Mucosa of descending colon (tissue), 3 donors: Measurements from ENCODE around the gene KRT31. TPM values are rescaled to one million over a fixed set of nuclear protein-coding genes. Genes with fewer than 3 reads are reported as not detected.
"Not testable (repeated sequence)": the region's sequence is repeated elsewhere in the genome, so short reads cannot be mapped to it uniquely, and the experiment has no call there.

ENCODE experiments used
- ATAC-seq: fragments of 200-7000 bp; cut with Tn5 transposase; one replicate; pipeline ENCODE4 v1.9.1; 2020; ENCODE audit warnings: mild to moderate bottlenecking, moderate library complexity
- DNase-seq, 3 donors: peaks; one replicate each; pipeline ENCODE4 v3.0.0-alpha.2; 2020
- H3K36me3 ChIP-seq: fragments of 200-600 bp; one replicate; pipeline ENCODE4 v1.8.0; 2021; ENCODE audit warnings: low read depth, mild to moderate bottlenecking
- H3K4me1 ChIP-seq: fragments of 200-600 bp; one replicate; pipeline ENCODE4 v1.8.0; 2021; ENCODE audit warnings: low read depth, mild to moderate bottlenecking
- H3K4me3 ChIP-seq: fragments of 200-600 bp; one replicate; pipeline ENCODE4 v1.8.0; 2021; ENCODE audit warnings: mild to moderate bottlenecking
- H3K9me3 ChIP-seq: fragments of 200-600 bp; one replicate; pipeline ENCODE4 v1.8.0; 2021; ENCODE audit warnings: mild to moderate bottlenecking
- CTCF ChIP-seq: fragments of 200-600 bp; IDR thresholded peaks from one replicate; pipeline ENCODE4 v1.8.0; 2022; ENCODE audit warnings: antibody characterized with exemption, mild to moderate bottlenecking
- intact Hi-C, 2 donors: fragments of 100-400 bp; cut with DNase I in 1 of 2; cut with micrococcal nuclease in 1 of 2; formaldehyde crosslinking; loops; one replicate each; pipeline versions ENCODE4 v1.11.0 to v1.11.1; 2022; cut with DNase I, micrococcal nuclease
- total RNA-seq, 3 donors: library from RNA; stranded (reverse); fragmentation: NEBNext Ultra II Directional in 2 of 3; extraction: Animal tissue kit (Norgen Biotek cat#: 25700) in 2 of 3; gene quantifications; one replicate each; pipeline versions ENCODE4 v1.2.1 to v1.2.4, GENCODE V29; 2021 to 2023
- donor health status: DM: no; HTN: no; CAD: no; lungs with moderate emphysema.
- donor health status: DM: no; HTN: no; CAD: no.
- donor health status: DM: no; HTN: yes; CAD: no.

Gene KRT31
- total RNA-seq, 3 donors from 2014 or later = not detected

DNA sequence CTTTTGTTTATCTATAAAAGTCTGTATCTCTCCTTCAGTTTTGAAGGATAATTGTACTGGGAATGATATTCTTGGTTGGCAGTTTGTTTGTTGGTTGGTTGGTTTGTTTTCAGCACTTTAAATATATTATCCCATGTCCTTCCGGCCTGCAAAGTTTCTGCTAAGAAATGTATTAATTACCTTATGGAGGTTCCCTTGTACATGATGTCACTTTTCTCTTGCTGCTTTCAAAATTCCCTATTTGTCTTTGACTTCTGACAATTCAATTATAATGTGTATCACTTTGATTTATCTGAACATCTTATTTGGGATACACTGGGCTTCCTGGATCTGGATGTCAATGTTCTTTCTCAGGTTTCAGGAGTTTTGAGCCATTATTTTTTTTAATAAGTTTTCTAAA lies 11.2 kb downstream of the KRT31 start:
- TF ChIP-seq CTCF = no peak

GRCh38 chr17:41383690-41384089 lies 13.7 kb downstream of the KRT31 start:
- Histone ChIP-seq H3K4me3 (no peak overlapping the region), H3K36me3 (no peaks in the 10 kb centered on the region), H3K4me1 (no peaks in the 10 kb centered on the region), H3K9me3 (peaks cover 10% of the 10 kb centered on the region)
- TF ChIP-seq CTCF = no peak
- DNase-seq = no peak
- ATAC-seq = no peak
- intact Hi-C loops = no loop called here

More for the DNA sequence above, 11.2 kb downstream of the KRT31 start:
- intact Hi-C loops = no loop called here
- no peak for ATAC-seq
- H3K36me3 ChIP-seq = no peaks in the 10 kb centered on the region
- H3K4me3 ChIP-seq = no peak overlapping the region
- no peaks in the 10 kb centered on the region for H3K4me1 ChIP-seq
- no peak for DNase-seq
- peaks cover 10% of the 10 kb centered on the region for H3K9me3 ChIP-seq

GRCh38 chr17:41382394-41382793 lies 15.0 kb downstream of the KRT31 start:
- no peaks in the 10 kb centered on the region for H3K36me3 ChIP-seq
- peaks cover 10% of the 10 kb centered on the region for H3K9me3 ChIP-seq
- intact Hi-C loops = no loop called here
- no peak for ATAC-seq
- no peak for DNase-seq
- no peak overlapping the region for H3K4me3 ChIP-seq
- H3K4me1 ChIP-seq = no peaks in the 10 kb centered on the region
- no peak for TF ChIP-seq CTCF

DNA sequence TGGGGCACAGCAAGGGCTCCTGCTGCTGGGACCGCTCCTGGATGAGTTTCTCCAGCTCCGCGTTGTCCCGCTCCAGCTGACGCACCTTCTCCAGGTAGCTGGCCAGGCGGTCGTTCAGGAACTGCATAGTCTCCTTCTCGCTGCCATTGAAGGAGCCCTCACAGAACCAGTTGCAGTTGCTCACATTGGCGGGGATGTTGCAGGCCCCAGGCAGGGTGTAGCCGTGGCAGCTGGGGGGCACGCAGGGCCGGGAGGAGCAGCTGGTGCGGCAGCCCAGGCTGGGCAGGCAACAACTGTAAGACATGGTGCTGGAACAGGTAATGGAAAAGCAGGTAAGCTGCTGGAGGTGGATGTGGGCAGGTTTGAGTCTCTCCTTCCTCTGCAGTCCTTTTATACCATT lies 15.5 kb downstream of the KRT31 start, which contains the start of gene KRT34:
Gene KRT34, minus strand, starts transcription at position 364 of the 400 bp plus-strand sequence. Its CDS starts 60 bp downstream, at position 304.
- H3K4me1 ChIP-seq, H3K9me3 ChIP-seq, ATAC-seq, H3K36me3 ChIP-seq, DNase-seq, H3K4me3 ChIP-seq, intact Hi-C loops: not testable (repeated sequence)

GRCh38 chr17:41380091-41380490 lies 17.3 kb downstream of the KRT31 start:
- H3K36me3 ChIP-seq, intact Hi-C loops, H3K9me3 ChIP-seq, H3K4me3 ChIP-seq, DNase-seq, H3K4me1 ChIP-seq, ATAC-seq: not testable (repeated sequence)

- no peak for TF ChIP-seq CTCF
- Histone ChIP-seq H3K4me1 (no peaks in the 10 kb centered on the region), H3K36me3 (no peaks in the 10 kb centered on the region), H3K4me3 (no peak overlapping the region), H3K9me3 (no peaks in the 10 kb centered on the region)
- no peak for DNase-seq
- intact Hi-C loops = no loop called here
- ATAC-seq = no peak
Measured at GRCh38 chr17:41377546-41377945, 19.9 kb downstream of the KRT31 start.

- H3K4me1 ChIP-seq = no peaks in the 10 kb centered on the region
- DNase-seq (no peak), ATAC-seq (no peak)
- intact Hi-C loops = no loop called here
- H3K9me3 ChIP-seq = no peaks in the 10 kb centered on the region
- TF ChIP-seq CTCF = no peak
- no peak within 1 kb of the TSS for H3K4me3 ChIP-seq
- H3K36me3 ChIP-seq = no peaks in the 10 kb centered on the region
Measured at GRCh38 chr17:41369713-41370112, 27.7 kb downstream of the KRT31 start, which contains the start of gene KRT33B. Gene KRT33B (minus strand): TSS chr17:41369813. CDS start chr17:41369750, 63 bp downstream.
